Ishikawa (cell line): ENCODE data around the gene HNRNPLL.

ENCODE experiments used
- CEBPB ChIP-seq: IDR thresholded peaks from 2 replicates; pipeline ENCODE4 v1.6.1; 2012
- EP300 ChIP-seq: IDR thresholded peaks from 2 replicates; pipeline ENCODE4 v1.6.1; 2012; ENCODE audit warnings: borderline replicate concordance
- RAD21 ChIP-seq: IDR thresholded peaks from 2 replicates; pipeline ENCODE4 v1.6.1; 2012; ENCODE audit warnings: low read depth
- TCF12 ChIP-seq: IDR thresholded peaks from 2 replicates; pipeline ENCODE4 v1.6.1; 2012; ENCODE audit warnings: low read depth
- ZBTB7A ChIP-seq: IDR thresholded peaks from 2 replicates; pipeline ENCODE4 v1.6.1; 2012; ENCODE audit warnings: low read depth

- TF ChIP-seq CEBPB = no peak
- TF ChIP-seq EP300 = no peak
- TF ChIP-seq RAD21 = no peak
- TF ChIP-seq ZBTB7A = no peak
- no peak for TF ChIP-seq TCF12
These were observed 45.5 kb upstream of the HNRNPLL start for GRCh38 chr2:38648107-38648761.
